Measurements from ENCODE around the gene TMPRSS11A.

DNA sequence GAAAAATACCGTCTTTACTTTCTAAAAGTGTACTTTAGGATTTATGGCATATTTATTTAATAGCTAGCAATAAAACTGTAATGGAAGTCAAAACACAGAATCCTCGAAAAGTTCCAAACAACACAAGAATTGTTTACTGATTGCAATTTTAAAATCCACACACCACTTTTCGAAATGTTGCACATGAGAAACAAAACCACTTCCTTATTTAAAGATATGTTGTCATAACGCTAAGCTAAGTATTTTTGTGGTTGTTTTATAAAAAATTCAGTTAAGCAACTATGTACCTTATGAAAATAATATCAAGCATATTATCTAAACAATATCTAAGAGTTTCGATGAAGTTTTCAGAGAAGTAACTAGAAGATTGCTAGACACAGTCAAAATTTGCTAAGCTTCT is 79.8 kb downstream of the TMPRSS11A start:
- TF ChIP-seq POLR2A (IDR thresholded peaks at IDR 0.05) = no peak
- TF ChIP-seq CTCF (IDR thresholded peaks at IDR 0.05) = no peak
